CD4-positive, alpha-beta T cell treated with Interleukin-12 subunit alpha and Interleukin-12 subunit beta, for 1 hour (primary cell): ENCODE measurements around the gene KIAA1549.
"Not testable (repeated sequence)": the region's sequence is repeated elsewhere in the genome, so short reads cannot be mapped to it uniquely, and the experiment has no call there.

Source experiments
- DNase-seq: peaks from one replicate; pipeline ENCODE4 v3.0.0-alpha.2; 2020

KIAA1549 gene

GRCh38 chr7:138981332-138982203, at the start of gene KIAA1549:
Gene KIAA1549 (minus strand): TSS chr7:138981389. CDS start chr7:138981269, 120 bp downstream.
- DNase-seq: peak; percentile 46

GRCh38 chr7:139029353-139029752, 48.2 kb upstream of the KIAA1549 start:
- DNase-seq: no peak

- no peak for DNase-seq
Observed at GRCh38 chr7:139026551-139026950, 45.4 kb upstream of the KIAA1549 start.

GRCh38 chr7:139025861-139026260, 44.7 kb upstream of the KIAA1549 start:
- not testable (repeated sequence) for DNase-seq

- DNase-seq: no peak
Observed at GRCh38 chr7:139023076-139023475, 41.9 kb upstream of the KIAA1549 start.

- no peak for DNase-seq
Observed at GRCh38 chr7:139022286-139022685, 41.1 kb upstream of the KIAA1549 start.

GRCh38 chr7:139018910-139019309, 37.7 kb upstream of the KIAA1549 start:
- DNase-seq: no peak

- DNase-seq: peak; percentile 72
Observed at GRCh38 chr7:139016931-139017511, 35.8 kb upstream of the KIAA1549 start.

DNA sequence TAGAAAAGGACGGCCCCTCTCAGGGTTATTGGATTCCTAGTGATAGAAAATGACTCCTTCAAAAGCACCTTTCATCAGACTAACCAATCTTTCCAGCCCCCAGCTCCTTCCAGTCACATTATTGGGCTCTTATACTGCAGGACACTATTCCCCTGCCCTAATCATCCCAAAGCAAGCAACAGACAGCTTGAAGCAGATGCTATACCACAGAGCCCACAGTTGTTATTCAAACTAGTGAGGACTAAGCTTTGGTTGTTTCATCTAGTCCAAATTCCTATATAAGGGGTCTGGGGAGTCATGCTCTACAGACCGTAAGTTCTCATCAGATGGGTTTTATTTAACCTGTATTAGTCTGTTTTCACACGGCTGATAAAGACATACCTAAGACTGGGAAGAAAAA, 30.2 kb upstream of the KIAA1549 start:
- no peak for DNase-seq

DNA sequence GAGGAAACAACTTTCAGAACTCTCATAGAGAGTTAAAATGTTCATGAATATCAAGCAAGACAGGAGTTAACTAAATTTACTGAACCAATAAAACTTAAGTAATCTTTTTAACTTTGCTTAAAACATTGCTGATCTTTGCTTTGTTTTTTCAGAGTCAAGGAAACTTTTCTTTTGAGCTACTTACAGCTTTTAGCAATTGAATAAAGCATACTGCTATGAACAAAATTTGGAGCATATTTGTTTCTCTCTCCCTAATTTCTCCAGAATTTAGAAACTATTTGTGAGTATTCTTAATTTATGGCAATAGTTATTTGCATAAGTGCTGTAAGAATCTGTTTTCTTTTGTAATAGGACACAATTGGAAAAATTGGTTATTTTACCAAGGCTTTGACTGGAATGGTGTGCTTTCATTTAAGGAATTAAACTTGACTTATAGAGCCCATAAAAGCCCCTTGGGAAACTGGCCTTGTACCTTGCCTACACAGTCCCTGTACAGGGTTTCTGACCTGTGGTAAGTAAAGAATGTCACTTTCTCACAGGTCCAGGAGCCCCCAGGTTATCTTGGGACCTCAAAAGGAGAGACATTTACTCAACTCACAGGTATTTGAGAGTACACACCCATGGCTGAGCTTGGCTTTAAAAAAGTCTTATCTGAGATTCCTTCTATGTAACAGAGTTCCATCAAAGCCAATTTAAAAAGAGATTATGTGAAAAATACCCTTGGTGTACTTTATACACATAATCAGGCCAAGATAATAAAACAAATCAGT, 23.3 kb upstream of the KIAA1549 start:
- DNase-seq: no peak

DNA sequence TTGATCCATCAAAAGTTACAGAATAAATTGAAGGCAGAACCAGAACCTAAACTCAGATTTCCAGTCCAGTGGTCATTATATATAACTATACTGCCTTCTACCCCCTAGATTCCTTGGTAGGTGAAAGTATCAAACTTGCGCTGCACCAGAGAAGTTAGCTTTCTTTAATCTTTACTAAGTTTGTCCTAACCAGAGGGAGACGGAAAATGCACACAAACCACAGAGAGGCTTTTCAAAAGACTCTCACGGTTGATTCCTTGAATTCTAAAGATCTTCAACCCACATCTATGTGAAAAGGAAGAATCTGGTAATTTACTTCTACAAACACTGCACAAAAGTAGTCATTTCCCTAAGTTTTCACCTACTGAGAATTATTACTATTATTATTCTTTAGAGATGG, 18.2 kb upstream of the KIAA1549 start:
- no peak for DNase-seq

GRCh38 chr7:138992052-138992531, 10.9 kb upstream of the KIAA1549 start:
- DNase-seq: no peak

- no peak for DNase-seq
Observed at GRCh38 chr7:138987686-138988085, 6.5 kb upstream of the KIAA1549 start.

DNA sequence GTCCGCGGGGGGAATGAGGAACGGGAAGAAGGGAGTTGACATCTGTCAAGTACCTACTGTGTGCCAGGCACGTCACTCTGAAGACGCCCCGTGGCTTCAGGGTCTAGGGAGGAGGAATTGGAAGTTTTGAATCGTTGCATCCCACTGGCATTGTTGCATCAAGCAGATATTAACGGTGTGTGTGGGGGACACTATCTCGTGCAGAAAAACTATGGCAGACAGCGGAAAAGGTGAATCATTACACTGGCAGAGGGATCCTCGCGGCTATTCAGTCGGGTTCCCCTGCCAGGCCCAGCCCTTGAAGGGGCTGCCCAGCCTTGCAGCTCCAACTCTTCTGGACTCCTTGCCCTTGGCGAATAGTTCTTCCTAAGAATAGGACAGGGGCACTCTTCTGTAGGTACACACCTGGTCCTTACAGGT, 1.0 kb upstream of the KIAA1549 start:
- DNase-seq: no peak

DNA sequence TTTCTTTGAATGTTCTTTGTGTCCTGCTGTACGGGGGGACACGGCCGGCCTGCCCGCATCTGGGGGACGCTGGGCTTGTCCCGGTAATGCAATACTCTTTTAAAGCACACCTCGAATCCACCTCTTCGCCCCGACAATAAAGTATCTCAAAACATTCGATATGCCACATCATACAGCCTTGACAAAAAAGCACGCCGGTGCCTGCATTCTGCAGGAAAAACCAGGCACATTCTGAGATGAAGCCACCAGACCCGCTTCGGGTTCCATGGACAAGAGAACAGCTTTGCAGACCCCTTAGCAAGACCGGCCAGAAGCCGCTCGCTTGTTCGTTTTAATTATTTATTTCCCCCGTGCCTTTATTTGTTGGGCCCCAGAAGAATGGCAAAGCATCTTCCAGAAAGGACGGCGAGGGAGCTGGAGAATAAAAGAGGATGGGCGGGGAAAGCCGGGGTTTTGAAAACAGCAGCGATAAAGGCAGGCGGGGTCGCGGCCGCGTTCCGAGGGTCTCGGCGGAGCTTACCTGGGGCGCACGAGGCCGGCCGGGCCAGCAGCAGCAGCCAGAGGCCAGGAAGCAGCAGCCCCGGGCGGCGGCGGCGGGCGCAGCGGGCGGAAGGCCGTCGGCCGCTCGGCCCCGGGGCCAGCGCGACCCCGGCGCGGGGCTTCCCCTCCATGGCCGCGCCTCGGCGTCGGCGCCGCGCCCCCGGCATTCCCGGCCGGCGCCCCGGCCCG, 462 bp downstream of the KIAA1549 start:
- no peak for DNase-seq

GRCh38 chr7:138979988-138980562, 1.1 kb downstream of the KIAA1549 start:
- DNase-seq: no peak

- DNase-seq: no peak
Observed at GRCh38 chr7:138979226-138979979, 1.8 kb downstream of the KIAA1549 start.

GRCh38 chr7:138978541-138979184, 2.5 kb downstream of the KIAA1549 start:
- DNase-seq: no peak

- not testable (repeated sequence) for DNase-seq
Observed at GRCh38 chr7:138976161-138976560, 5.0 kb downstream of the KIAA1549 start.

DNA sequence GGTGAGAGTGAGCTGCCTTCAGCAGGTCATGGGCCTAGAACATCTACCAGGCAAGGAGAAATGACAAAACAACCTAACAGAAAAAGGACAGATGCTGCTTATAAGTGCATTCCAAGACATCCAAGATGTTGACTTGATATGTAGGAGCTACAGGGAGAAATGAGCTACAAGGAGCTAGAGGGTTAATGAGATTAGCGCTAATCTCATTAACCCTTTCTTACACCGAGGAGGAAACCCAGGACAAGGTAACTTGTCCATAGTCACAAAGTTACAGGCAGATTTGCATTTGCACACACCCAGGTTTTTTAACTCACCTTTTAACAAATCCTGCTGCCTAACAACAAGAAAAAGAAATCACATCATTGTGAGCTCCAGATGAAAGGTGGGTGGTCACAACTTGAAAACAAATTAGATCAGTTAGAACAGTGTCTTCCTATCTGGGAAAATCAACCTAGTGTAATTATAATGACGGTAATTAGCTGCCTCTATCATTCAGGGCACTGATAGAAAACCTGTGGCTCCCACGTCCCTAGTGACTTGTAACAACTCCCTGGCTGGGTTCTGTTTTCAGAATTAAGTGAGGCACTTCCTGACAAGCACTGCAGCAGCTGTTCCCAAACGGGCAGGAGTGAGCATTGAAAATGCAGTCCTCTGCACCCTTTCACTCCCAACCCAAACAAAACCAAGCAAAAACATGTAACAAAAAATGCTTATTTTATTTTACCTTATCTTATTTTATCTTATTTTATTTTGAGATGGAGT, 5.7 kb downstream of the KIAA1549 start:
- no peak for DNase-seq
